Coronary artery (tissue), 2 donors: ENCODE data around the gene RBM23.

Source experiments
- DNase-seq: peaks from one replicate; pipeline ENCODE4 v3.0.0-alpha.2; 2017; ENCODE audit warnings: low spot score
- H3K27ac ChIP-seq, 2 donors: fragments of 200-600 bp; sonication (generic); one replicate each; pipeline ENCODE4 v1.5.1; 2016 to 2019
- H3K4me3 ChIP-seq: fragments of 200-600 bp; sonication (generic); 2 replicates; pipeline ENCODE4 v1.5.1; 2016; ENCODE audit warnings: mild to moderate bottlenecking, moderate library complexity
- TF ChIP-seq, protein P1 (sequence below): fragments of 200-600 bp; sonication (generic); IDR thresholded peaks from one replicate; pipeline ENCODE4 v1.5.1; 2019; ENCODE audit warnings: antibody characterized with exemption

RBM23 gene

GRCh38 chr14:22885975-22886374 is 33.0 kb downstream of the RBM23 start:
- DNase-seq, result no peak
- TF ChIP-seq, protein P1, sequence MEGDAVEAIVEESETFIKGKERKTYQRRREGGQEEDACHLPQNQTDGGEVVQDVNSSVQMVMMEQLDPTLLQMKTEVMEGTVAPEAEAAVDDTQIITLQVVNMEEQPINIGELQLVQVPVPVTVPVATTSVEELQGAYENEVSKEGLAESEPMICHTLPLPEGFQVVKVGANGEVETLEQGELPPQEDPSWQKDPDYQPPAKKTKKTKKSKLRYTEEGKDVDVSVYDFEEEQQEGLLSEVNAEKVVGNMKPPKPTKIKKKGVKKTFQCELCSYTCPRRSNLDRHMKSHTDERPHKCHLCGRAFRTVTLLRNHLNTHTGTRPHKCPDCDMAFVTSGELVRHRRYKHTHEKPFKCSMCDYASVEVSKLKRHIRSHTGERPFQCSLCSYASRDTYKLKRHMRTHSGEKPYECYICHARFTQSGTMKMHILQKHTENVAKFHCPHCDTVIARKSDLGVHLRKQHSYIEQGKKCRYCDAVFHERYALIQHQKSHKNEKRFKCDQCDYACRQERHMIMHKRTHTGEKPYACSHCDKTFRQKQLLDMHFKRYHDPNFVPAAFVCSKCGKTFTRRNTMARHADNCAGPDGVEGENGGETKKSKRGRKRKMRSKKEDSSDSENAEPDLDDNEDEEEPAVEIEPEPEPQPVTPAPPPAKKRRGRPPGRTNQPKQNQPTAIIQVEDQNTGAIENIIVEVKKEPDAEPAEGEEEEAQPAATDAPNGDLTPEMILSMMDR, result no peak
- Histone ChIP-seq H3K27ac (no peak overlapping the region), H3K4me3 (no peak overlapping the region)

GRCh38 chr14:22884738-22885523 is 34.0 kb downstream of the RBM23 start:
- DNase-seq, result no peak
- TF ChIP-seq, protein P1, result no peak
- H3K4me3 ChIP-seq, result no peak overlapping the region
- no peak overlapping the region for H3K27ac ChIP-seq

GRCh38 chr14:22884076-22884737 is 34.7 kb downstream of the RBM23 start:
- Histone ChIP-seq H3K27ac (no peak overlapping the region), H3K4me3 (no peak overlapping the region)
- TF ChIP-seq, protein P1, result no peak
- no peak for DNase-seq

DNA sequence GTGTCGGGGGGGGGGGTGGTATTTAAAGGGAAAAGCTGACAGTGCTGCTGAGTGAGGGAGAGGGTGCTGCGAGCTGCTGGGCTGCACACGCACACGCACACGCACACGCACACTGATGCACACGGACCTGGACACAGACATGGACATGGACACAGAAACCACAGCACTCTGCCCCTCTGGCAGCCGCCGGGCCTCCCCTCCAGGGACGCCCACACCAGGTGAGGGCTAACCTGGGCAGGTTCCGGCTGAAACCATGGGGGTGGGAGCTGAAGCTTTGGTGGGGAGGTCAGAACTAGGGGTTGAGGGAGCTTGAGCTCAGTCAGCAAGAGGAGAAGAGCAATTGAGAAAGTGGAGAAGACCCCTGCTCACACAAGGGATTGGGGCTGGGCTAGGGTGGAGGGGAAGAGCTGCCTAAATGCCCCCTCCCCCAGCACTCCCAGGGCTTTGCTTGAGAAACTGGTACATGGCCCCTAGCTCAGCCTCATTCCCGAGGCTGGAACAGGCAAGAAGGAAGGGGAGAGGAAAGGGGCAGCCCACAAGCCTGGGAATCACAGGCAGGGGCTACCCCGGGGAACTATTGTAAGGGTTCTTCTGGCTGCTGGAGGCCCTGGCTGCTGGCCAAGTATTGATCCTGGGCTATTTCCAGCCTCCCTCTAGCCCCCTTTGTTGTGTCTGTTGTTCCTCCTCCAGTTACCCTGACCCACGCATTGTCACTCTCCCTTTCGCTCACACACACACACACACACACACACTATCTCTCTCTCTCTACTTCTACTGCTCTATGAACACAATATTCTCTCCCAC is 35.6 kb downstream of the RBM23 start, which contains the start of gene REM2:
REM2 (plus strand) TSS at position 50 of the 804 bp plus-strand sequence; CDS start at position 116, 66 bp downstream.
- TF ChIP-seq, protein P1, result no peak
- no peak for DNase-seq
- H3K4me3 ChIP-seq, result no peak within 1 kb of the TSS
- no peak within 1 kb of the TSS for H3K27ac ChIP-seq

DNA sequence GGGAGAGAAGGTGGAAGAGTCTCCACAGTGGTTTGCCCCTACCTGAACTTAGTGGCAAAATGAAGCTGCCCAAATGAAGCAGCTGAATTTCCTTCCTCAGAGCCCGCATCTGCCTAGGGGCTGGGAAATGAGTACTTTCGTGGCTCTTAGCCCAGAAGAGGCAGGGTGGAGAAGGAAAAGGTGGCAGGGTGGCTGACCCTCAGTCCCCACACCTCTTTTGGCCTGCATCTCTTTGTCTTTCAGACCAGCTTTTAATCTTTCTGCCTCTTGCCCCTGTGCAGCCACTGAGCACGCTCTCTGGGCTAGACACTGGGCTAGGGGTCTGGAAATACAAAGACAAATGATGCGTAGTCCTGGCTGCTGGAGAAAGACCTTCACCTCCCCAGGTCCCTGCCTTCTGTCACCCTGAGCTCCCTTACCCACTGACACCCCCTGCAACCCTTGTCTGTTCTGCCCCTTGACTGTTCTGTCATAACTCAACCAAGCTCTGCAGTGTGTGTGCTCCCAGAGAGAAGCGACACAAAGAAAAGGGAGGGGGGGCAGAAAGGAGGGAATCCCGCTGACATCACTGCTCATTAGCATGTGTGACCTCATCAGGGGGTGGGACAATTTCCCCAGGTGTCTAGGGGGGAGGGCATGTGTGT is 36.3 kb downstream of the RBM23 start:
- H3K4me3 ChIP-seq, result no peak overlapping the region
- no peak overlapping the region for H3K27ac ChIP-seq
- TF ChIP-seq, protein P1, result no peak
- no peak for DNase-seq

- TF ChIP-seq, protein P1, result no peak
- Histone ChIP-seq H3K4me3 (no peak overlapping the region), H3K27ac (no peak overlapping the region)
- no peak for DNase-seq
Observed at GRCh38 chr14:22882064-22882463, 36.9 kb downstream of the RBM23 start.
